Ramos (cell line): ENCODE data around the gene IQSEC1.

Source experiments
- in situ Hi-C: fragments of 300-500 bp; cut with MboI; formaldehyde crosslinking; loops from one replicate; pipeline ENCODE4 v1.14.3; 2022; ENCODE audit warnings: low sequenced_read_pairs; ENCODE audit not compliant: unreplicated experiment

Gene IQSEC1

DNA sequence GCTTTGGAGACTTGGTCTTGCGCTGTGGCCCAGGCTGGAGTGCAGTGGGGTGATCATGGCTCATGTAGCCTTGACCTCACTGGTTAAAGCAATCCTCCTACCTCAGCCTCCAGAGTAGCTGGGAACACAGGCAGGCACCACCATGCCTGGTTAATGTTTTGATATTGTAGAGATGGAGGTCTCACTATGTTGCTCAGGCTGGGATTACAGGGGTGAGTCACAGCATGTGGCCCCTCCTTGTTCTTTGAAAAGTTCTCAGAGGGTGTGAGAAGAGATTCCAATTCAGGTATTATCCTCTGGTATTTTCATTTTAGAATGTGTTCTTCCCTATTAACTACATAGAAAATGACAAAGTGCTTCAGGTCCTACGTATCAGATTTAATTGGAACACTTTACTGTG is 180.0 kb downstream of the IQSEC1 start:
- in situ Hi-C loops: loop anchor here (25.0 kb wide), 1 partner anchor 756 kb away; no protein-coding TSS in a partner anchor

DNA sequence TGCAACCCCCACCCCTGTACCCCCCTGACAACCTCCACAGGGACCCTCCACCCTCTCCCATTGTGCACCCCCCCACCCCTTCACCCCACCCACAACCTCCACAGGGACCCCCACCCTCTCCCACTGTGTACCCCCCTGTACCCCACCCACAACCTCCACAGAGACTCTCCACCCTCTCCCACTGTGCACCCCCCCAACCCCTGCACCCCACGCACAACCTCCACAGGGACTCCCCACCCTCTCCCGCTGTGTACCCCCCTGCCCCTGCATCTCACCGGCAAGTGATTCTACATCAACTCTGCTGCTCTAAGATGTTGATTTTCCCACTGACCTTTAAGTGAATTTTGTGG is 180.4 kb downstream of the IQSEC1 start:
- in situ Hi-C loops: loop anchor here (25.0 kb wide), 1 partner anchor 756 kb away; no protein-coding TSS in a partner anchor

- in situ Hi-C loops: loop anchor here (25.0 kb wide), 1 partner anchor 755 kb away; no protein-coding TSS in a partner anchor
Measured at GRCh38 chr3:12891985-12892839, 181.0 kb downstream of the IQSEC1 start.

GRCh38 chr3:12891391-12891984 is 181.7 kb downstream of the IQSEC1 start:
- in situ Hi-C loops: loop anchor here (25.0 kb wide), 1 partner anchor 754 kb away; no protein-coding TSS in a partner anchor

- in situ Hi-C loops: loop anchor here (25.0 kb wide), 1 partner anchor 753 kb away; no protein-coding TSS in a partner anchor
Measured at GRCh38 chr3:12890610-12891390, 182.4 kb downstream of the IQSEC1 start.

DNA sequence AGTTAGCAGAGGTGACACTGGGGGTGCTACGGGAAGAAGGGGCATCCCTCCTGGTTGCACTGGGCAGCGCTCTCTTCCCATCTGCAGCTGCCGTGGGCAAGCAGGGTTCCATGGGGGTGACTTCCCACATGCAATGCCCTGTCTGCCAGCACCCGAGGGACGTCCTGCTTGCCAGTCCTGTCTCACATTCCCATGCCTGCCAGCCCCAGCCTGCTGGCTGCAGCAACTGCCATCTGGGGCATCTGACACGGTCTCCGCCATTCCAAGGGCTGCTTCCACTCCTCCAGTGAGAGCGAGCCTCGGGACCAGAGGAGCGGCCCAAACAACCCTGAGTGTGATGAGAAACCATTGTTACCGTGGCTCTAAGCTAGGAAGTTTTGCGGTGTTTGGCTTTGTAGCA is 186.5 kb downstream of the IQSEC1 start:
- in situ Hi-C loops: loop anchor here (25.0 kb wide), 1 partner anchor 749 kb away; no protein-coding TSS in a partner anchor

GRCh38 chr3:12886106-12886679 is 187.0 kb downstream of the IQSEC1 start:
- in situ Hi-C loops: loop anchor here (25.0 kb wide), 1 partner anchor 749 kb away; no protein-coding TSS in a partner anchor

DNA sequence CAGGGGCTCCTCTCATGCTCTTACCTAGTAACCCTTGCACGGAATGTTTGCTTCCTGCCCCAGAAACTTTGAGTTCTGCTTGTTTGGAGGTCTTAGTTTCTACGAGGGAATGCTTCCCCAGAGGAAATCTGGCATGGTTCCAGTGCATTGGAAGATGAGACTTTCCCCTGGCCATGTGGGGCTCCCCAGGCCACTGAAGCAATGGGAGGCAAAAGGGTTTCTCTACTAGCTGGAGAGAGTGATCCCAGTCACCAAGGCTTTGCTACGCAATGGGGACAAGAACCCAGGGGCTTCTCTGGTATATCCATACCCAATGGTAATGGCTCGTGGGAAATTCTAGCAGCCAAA is 187.7 kb downstream of the IQSEC1 start:
- in situ Hi-C loops: loop anchor here (25.0 kb wide), 1 partner anchor 748 kb away; no protein-coding TSS in a partner anchor

GRCh38 chr3:12884790-12885582 is 188.2 kb downstream of the IQSEC1 start:
- in situ Hi-C loops: loop anchor here (25.0 kb wide), 1 partner anchor 748 kb away; no protein-coding TSS in a partner anchor

GRCh38 chr3:12884186-12884680 is 189.0 kb downstream of the IQSEC1 start:
- in situ Hi-C loops: loop anchor here (25.0 kb wide), 1 partner anchor 747 kb away; no protein-coding TSS in a partner anchor

GRCh38 chr3:12882336-12883310 is 190.6 kb downstream of the IQSEC1 start:
- in situ Hi-C loops: loop anchor here (25.0 kb wide), 1 partner anchor 745 kb away; no protein-coding TSS in a partner anchor

- in situ Hi-C loops: loop anchor here (25.0 kb wide), 1 partner anchor 745 kb away; no protein-coding TSS in a partner anchor
Measured at GRCh38 chr3:12881858-12882257, 191.4 kb downstream of the IQSEC1 start.

DNA sequence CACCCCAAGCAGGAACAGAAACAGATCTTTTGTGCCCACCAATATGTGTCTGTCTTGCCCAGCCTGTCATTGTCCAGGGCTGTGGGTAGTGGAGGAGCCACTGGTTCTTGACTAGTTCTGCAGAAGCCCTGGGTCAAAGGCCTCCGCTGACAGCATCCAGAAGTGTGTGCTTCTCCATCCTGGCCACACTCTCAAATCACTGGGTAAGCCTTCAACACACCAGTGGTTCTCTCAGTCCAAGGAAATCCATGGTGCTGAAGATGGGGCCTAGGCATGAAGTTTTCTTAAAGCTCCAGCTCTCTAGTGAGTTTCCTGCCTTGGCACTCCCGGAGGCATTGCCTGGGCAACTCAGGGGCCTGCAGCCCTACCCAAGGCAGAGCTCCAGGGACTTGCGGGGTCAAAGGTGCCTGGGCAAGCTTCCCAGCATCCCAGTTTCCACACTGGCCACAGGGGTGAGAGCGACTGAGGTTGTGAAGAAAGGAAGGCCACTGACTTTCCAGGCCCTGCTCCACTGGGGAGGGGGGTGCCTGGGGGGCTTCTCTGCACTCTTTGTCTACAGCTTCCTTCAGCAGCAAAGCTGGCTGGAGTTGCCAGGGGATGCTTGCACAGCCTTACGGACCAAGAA is 193.9 kb downstream of the IQSEC1 start:
- in situ Hi-C loops: loop anchor here (25.0 kb wide), 1 partner anchor 742 kb away; no protein-coding TSS in a partner anchor

GRCh38 chr3:12878758-12879157 is 194.5 kb downstream of the IQSEC1 start:
- in situ Hi-C loops: loop anchor here (25.0 kb wide), 1 partner anchor 741 kb away; no protein-coding TSS in a partner anchor

DNA sequence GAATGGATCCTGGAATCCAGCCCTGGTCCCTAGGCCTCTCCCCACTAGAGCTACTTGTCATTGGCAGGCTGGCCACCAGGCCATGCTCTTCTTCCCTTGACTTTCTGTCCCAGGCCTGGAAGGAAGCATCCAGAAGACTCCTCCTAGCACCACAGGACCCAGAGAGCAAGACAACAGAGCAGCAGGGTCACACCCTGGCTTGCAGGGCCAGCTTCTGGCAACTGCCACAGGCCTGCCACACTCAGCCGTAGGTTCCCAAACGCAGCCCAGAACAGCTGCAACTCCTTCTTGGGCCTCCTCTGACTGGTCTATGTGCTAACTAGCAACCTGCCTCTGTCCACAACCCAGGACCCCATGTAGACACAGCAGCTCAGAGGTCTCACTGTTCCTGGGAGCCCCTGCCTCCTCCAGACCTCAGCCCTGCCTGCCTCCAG is 195.1 kb downstream of the IQSEC1 start:
- in situ Hi-C loops: loop anchor here (25.0 kb wide), 1 partner anchor 741 kb away; no protein-coding TSS in a partner anchor

DNA sequence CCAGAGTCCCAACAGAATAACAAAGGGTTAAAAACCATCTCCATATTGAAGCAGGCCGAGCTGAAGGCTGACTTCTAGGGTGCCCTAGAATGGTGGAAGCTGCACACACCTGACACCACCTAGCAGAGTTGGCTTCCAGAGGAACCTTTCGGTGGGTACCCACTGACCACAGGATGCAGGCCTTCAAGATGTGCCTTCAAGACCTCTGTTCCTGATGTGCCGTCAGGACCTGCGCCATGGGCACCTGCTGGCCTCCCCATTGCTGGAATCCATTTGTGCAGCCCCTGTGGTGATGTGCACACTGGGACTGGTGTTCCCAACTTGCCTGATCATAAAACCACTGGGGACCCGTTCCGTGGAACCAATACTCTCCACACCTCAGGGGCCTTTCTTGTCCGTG is 196.2 kb downstream of the IQSEC1 start:
- in situ Hi-C loops: loop anchor here (25.0 kb wide), 1 partner anchor 740 kb away; no protein-coding TSS in a partner anchor
